Measurements from ENCODE around the gene SLC35D1.

DNA sequence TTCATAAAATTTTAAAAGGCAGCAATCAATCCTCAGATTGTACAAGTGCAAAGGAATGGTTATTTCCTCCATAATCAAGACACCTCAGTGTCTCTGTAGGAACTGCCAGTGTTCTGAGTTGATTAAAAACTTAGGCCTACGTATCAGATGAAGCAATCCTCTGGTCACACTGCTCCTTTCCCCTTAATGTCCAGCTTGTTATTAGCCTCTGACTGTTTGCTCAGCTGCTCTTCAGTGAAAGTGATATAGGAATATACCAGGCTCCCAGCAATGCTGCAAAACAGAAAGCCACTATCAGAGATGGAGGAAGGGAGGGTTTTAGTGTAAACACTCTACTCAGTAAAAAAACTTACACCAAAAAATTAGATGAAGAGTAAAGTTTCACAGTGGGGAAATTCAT is 49.8 kb downstream of the SLC35D1 start:
- TF ChIP-seq, protein P1, sequence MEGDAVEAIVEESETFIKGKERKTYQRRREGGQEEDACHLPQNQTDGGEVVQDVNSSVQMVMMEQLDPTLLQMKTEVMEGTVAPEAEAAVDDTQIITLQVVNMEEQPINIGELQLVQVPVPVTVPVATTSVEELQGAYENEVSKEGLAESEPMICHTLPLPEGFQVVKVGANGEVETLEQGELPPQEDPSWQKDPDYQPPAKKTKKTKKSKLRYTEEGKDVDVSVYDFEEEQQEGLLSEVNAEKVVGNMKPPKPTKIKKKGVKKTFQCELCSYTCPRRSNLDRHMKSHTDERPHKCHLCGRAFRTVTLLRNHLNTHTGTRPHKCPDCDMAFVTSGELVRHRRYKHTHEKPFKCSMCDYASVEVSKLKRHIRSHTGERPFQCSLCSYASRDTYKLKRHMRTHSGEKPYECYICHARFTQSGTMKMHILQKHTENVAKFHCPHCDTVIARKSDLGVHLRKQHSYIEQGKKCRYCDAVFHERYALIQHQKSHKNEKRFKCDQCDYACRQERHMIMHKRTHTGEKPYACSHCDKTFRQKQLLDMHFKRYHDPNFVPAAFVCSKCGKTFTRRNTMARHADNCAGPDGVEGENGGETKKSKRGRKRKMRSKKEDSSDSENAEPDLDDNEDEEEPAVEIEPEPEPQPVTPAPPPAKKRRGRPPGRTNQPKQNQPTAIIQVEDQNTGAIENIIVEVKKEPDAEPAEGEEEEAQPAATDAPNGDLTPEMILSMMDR (IDR thresholded peaks at IDR 0.05 in 4 of 5, conservative IDR thresholded peaks at IDR 0.05 in 1 of 5), result no peak
- no peak for TF ChIP-seq POLR2A (IDR thresholded peaks at IDR 0.05)

Data from gastrocnemius medialis (tissue), 4 donors.